Mammary epithelial cell (primary cell): ENCODE data around the gene EIF1B.

Source experiments
- EZH2 ChIP-seq: IDR thresholded peaks from 2 replicates; pipeline ENCODE4 v1.6.1; 2012; ENCODE audit warnings: low read length, inconsistent platforms, borderline replicate concordance
- TF ChIP-seq, protein P1 (sequence below), 2 donors: IDR thresholded peaks in 1 of 2; conservative IDR thresholded peaks in 1 of 2; 2 replicates each; pipeline ENCODE4 v1.5.1; 2011 to 2012; ENCODE audit warnings: inconsistent platforms in 2 of 2, low read length in 2 of 2, mild to moderate bottlenecking in 2 of 2, control low read depth in 1 of 2, low read depth in 1 of 2; ENCODE audit not compliant: insufficient read depth in 1 of 2; ENCODE audit errors: extremely low read depth in 1 of 2

DNA sequence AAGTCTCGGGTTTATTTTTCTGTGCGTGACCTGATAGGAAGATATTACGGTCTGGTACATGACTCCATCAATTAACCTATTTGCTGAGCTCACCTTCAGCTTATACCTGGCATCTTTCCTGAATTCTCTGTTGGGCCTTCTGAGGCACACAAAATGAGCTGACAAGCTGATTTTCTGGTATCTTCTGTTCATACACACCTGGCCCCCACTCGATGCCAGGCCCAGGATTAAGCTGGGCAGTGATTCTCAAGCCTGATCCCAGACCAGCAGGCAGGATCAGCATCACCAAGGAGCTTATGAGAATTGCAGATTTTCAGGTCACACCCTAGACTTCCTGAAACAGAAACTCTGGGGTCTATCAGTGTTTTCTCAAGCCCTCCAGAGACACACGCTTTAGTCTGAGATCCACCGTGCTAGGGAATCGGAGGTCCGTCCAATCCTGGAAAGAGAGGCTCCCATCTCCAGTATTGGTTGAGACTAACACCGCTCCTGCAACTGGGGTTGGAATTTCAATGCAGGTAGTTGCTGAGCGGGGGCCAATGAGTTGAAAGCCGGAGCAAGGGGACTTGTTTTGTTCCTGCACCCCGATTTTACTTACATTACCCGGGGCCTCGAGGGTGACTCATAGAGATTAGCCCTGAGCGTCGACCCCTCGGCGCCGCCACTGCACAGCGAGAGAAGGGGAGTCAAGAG, 636 bp upstream of the EIF1B start:
- TF ChIP-seq, protein P1, sequence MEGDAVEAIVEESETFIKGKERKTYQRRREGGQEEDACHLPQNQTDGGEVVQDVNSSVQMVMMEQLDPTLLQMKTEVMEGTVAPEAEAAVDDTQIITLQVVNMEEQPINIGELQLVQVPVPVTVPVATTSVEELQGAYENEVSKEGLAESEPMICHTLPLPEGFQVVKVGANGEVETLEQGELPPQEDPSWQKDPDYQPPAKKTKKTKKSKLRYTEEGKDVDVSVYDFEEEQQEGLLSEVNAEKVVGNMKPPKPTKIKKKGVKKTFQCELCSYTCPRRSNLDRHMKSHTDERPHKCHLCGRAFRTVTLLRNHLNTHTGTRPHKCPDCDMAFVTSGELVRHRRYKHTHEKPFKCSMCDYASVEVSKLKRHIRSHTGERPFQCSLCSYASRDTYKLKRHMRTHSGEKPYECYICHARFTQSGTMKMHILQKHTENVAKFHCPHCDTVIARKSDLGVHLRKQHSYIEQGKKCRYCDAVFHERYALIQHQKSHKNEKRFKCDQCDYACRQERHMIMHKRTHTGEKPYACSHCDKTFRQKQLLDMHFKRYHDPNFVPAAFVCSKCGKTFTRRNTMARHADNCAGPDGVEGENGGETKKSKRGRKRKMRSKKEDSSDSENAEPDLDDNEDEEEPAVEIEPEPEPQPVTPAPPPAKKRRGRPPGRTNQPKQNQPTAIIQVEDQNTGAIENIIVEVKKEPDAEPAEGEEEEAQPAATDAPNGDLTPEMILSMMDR (conservative IDR thresholded peaks at IDR 0.05 in 1 of 2, IDR thresholded peaks at IDR 0.05 in 1 of 2; ENCODE audit: extremely low read depth in 1 of 2, insufficient read depth in 1 of 2, low read depth in 1 of 2, low read length in 2 of 2) = no peak
- no peak for TF ChIP-seq EZH2
